Skeletal muscle satellite cell (primary cell): ENCODE data around the gene P3R3URF.

Experiments
- H3K27me3 ChIP-seq: 2 replicates; pipeline ENCODE4 v1.7.0; 2013; ENCODE audit warnings: low read length; ENCODE audit not compliant: control insufficient read depth, insufficient read depth
- H3K36me3 ChIP-seq: 2 replicates; pipeline ENCODE4 v1.7.0; 2013; ENCODE audit warnings: mild to moderate bottlenecking, control low read depth, low read length; ENCODE audit not compliant: insufficient read depth
- H3K4me1 ChIP-seq: 2 replicates; pipeline ENCODE4 v1.7.0; 2013; ENCODE audit warnings: low read length; ENCODE audit not compliant: control insufficient read depth, insufficient read depth
- H3K4me2 ChIP-seq: 2 replicates; pipeline ENCODE4 v1.7.0; 2013; ENCODE audit warnings: mild to moderate bottlenecking, low read length
- H3K4me3 ChIP-seq: 2 replicates; pipeline ENCODE4 v1.7.0; 2013; ENCODE audit warnings: low read length
- H3K9ac ChIP-seq: 2 replicates; pipeline ENCODE4 v1.7.0; 2013; ENCODE audit warnings: mild to moderate bottlenecking, low read depth, low read length, moderate library complexity
- H3K9me3 ChIP-seq: replicated peaks from 2 replicates; pipeline ENCODE4 v1.7.0; 2013; ENCODE audit warnings: mild to moderate bottlenecking, control low read depth, low read length

Gene P3R3URF

GRCh38 chr1:46193285-46193684 is 17.0 kb upstream of the P3R3URF start:
- Histone ChIP-seq H3K9me3 (no peaks in the 10 kb centered on the region), H3K4me3 (no peak overlapping the region), H3K4me1 (peaks cover 17% of the 10 kb centered on the region), H3K4me2 (no peak overlapping the region), H3K9ac (no peak overlapping the region), H3K36me3 (peaks cover 70% of the 10 kb centered on the region), H3K27me3 (no peaks in the 10 kb centered on the region)

GRCh38 chr1:46192171-46192570 is 15.9 kb upstream of the P3R3URF start:
- no peak overlapping the region for H3K9ac ChIP-seq
- peaks cover 81% of the 10 kb centered on the region for H3K36me3 ChIP-seq
- no peaks in the 10 kb centered on the region for H3K9me3 ChIP-seq
- H3K4me1 ChIP-seq = peaks cover 10% of the 10 kb centered on the region
- H3K4me3 ChIP-seq = no peak overlapping the region
- H3K27me3 ChIP-seq = no peaks in the 10 kb centered on the region
- no peak overlapping the region for H3K4me2 ChIP-seq

- no peak overlapping the region for H3K4me3 ChIP-seq
- H3K9ac ChIP-seq = no peak overlapping the region
- H3K4me2 ChIP-seq = no peak overlapping the region
- H3K9me3 ChIP-seq = no peaks in the 10 kb centered on the region
- H3K4me1 ChIP-seq = peaks cover 7% of the 10 kb centered on the region
- H3K27me3 ChIP-seq = no peaks in the 10 kb centered on the region
- peaks cover 73% of the 10 kb centered on the region for H3K36me3 ChIP-seq
Observed at GRCh38 chr1:46191033-46191701, 14.9 kb upstream of the P3R3URF start.

GRCh38 chr1:46190539-46190938 is 14.3 kb upstream of the P3R3URF start:
- Histone ChIP-seq H3K4me2 (no peak overlapping the region), H3K4me3 (no peak overlapping the region), H3K9ac (no peak overlapping the region), H3K9me3 (no peaks in the 10 kb centered on the region), H3K4me1 (peaks cover 7% of the 10 kb centered on the region), H3K36me3 (peaks cover 67% of the 10 kb centered on the region), H3K27me3 (no peaks in the 10 kb centered on the region)

- peaks cover 53% of the 10 kb centered on the region for H3K36me3 ChIP-seq
- peaks cover 27% of the 10 kb centered on the region for H3K4me1 ChIP-seq
- no peaks in the 10 kb centered on the region for H3K9me3 ChIP-seq
- H3K27me3 ChIP-seq = no peaks in the 10 kb centered on the region
- peak overlapping the region; percentile 8 for H3K9ac ChIP-seq
- H3K4me2 ChIP-seq = no peak overlapping the region
- no peak overlapping the region for H3K4me3 ChIP-seq
Observed at GRCh38 chr1:46188295-46189030, 12.2 kb upstream of the P3R3URF start.

GRCh38 chr1:46187106-46187869 is 11.0 kb upstream of the P3R3URF start:
- peaks cover 36% of the 10 kb centered on the region for H3K4me1 ChIP-seq
- no peak overlapping the region for H3K9ac ChIP-seq
- H3K9me3 ChIP-seq = no peaks in the 10 kb centered on the region
- H3K4me2 ChIP-seq = no peak overlapping the region
- H3K36me3 ChIP-seq = peaks cover 41% of the 10 kb centered on the region
- no peak overlapping the region for H3K4me3 ChIP-seq
- H3K27me3 ChIP-seq = no peaks in the 10 kb centered on the region

- Histone ChIP-seq H3K9me3 (no peaks in the 10 kb centered on the region), H3K9ac (no peak overlapping the region), H3K4me3 (no peak overlapping the region), H3K4me1 (peaks cover 44% of the 10 kb centered on the region), H3K4me2 (no peak overlapping the region), H3K36me3 (peaks cover 35% of the 10 kb centered on the region), H3K27me3 (no peaks in the 10 kb centered on the region)
Observed at GRCh38 chr1:46186076-46186475, 9.8 kb upstream of the P3R3URF start.

GRCh38 chr1:46184920-46185658 is 8.8 kb upstream of the P3R3URF start:
- no peak overlapping the region for H3K4me3 ChIP-seq

GRCh38 chr1:46183926-46184557 is 7.8 kb upstream of the P3R3URF start:
- Histone ChIP-seq H3K27me3 (no peaks in the 10 kb centered on the region), H3K36me3 (peaks cover 24% of the 10 kb centered on the region), H3K4me3 (no peak overlapping the region), H3K9ac (peak overlapping the region; percentile 67), H3K4me1 (peaks cover 46% of the 10 kb centered on the region), H3K4me2 (peak overlapping the region; percentile 54), H3K9me3 (no peaks in the 10 kb centered on the region)

More at GRCh38 chr1:46184920-46185658, 8.8 kb upstream of the P3R3URF start:
- Histone ChIP-seq H3K4me1 (peaks cover 43% of the 10 kb centered on the region), H3K36me3 (peaks cover 31% of the 10 kb centered on the region), H3K9ac (no peak overlapping the region), H3K9me3 (no peaks in the 10 kb centered on the region), H3K4me2 (no peak overlapping the region), H3K27me3 (no peaks in the 10 kb centered on the region)

- peaks cover 43% of the 10 kb centered on the region for H3K4me1 ChIP-seq
Observed at GRCh38 chr1:46183079-46183847, 7.0 kb upstream of the P3R3URF start.

More at GRCh38 chr1:46183079-46183847, 7.0 kb upstream of the P3R3URF start:
- no peaks in the 10 kb centered on the region for H3K9me3 ChIP-seq
- no peaks in the 10 kb centered on the region for H3K27me3 ChIP-seq
- no peak overlapping the region for H3K4me3 ChIP-seq
- H3K36me3 ChIP-seq = peaks cover 17% of the 10 kb centered on the region
- H3K4me2 ChIP-seq = peak overlapping the region; percentile 54
- H3K9ac ChIP-seq = peak overlapping the region; percentile 67
